Measurements from ENCODE around the gene LIPJ.

The LIPJ gene

GRCh38 chr10:88586462-88586861, at the start of gene LIPJ:
LIPJ (plus strand) TSS chr10:88586762; CDS start chr10:88590688, 3,926 bp downstream.
- Histone ChIP-seq H3K4me3 (ENCODE audit: low read depth, low read length) (no peak within 1 kb of the TSS), H3K27me3 (ENCODE audit: control insufficient read depth, insufficient read depth, low read length) (no peaks in the 10 kb centered on the region), H2AFZ (no peak within 1 kb of the TSS), H3K9me3 (ENCODE audit: control insufficient read depth, low read length) (no peaks in the 10 kb centered on the region), H3K4me1 (no peaks in the 10 kb centered on the region), H3K4me2 (ENCODE audit: low read length) (no peak within 1 kb of the TSS), H3K79me2 (no peaks in the 10 kb centered on the region), H3K36me3 (ENCODE audit: control insufficient read depth, insufficient read depth, low read length) (no peaks in the 10 kb centered on the region), H3K9ac (no peak within 1 kb of the TSS), H3K27ac (no peak within 1 kb of the TSS)
- no peak for TF ChIP-seq CTCF (IDR thresholded peaks at IDR 0.05)

DNA sequence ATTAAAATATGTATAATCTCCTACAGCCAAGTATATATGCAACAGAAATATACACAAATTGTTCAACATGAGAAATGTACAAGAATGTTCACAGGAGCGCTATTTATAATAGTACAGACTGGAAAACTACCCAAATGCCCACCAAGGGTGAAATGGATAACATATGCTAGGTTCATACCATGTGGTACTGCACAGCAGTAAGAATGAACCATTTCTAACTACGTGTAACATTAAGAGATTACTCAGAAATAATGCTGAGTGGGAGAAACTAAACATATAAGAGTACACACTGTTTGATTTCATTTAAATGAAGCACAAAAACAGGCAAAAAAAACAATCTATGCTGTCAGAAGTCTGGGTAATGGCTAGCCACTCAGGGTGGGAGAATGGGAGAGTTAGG, 49.2 kb upstream of the LIPJ start:
- H3K9me3 ChIP-seq (ENCODE audit: control insufficient read depth, low read length): no peaks in the 10 kb centered on the region
- no peak overlapping the region for H2AFZ ChIP-seq
- TF ChIP-seq CTCF (IDR thresholded peaks at IDR 0.05): no peak
- no peaks in the 10 kb centered on the region for H3K4me1 ChIP-seq
- H3K9ac ChIP-seq: no peak overlapping the region
- H3K79me2 ChIP-seq: no peaks in the 10 kb centered on the region
- no peaks in the 10 kb centered on the region for H3K27me3 ChIP-seq (ENCODE audit: control insufficient read depth, insufficient read depth, low read length)
- H3K4me3 ChIP-seq (ENCODE audit: low read depth, low read length): no peak overlapping the region
- no peak overlapping the region for H3K4me2 ChIP-seq (ENCODE audit: low read length)
- no peaks in the 10 kb centered on the region for H3K36me3 ChIP-seq (ENCODE audit: control insufficient read depth, insufficient read depth, low read length)
- H3K27ac ChIP-seq: no peak overlapping the region

- no peak overlapping the region for H3K4me2 ChIP-seq (ENCODE audit: low read length)
- no peaks in the 10 kb centered on the region for H3K9me3 ChIP-seq (ENCODE audit: control insufficient read depth, low read length)
- H3K9ac ChIP-seq: no peak overlapping the region
- no peaks in the 10 kb centered on the region for H3K4me1 ChIP-seq
- no peaks in the 10 kb centered on the region for H3K79me2 ChIP-seq
- H3K27me3 ChIP-seq (ENCODE audit: control insufficient read depth, insufficient read depth, low read length): no peaks in the 10 kb centered on the region
- no peak overlapping the region for H3K27ac ChIP-seq
- H2AFZ ChIP-seq: no peak overlapping the region
- no peak for TF ChIP-seq CTCF (IDR thresholded peaks at IDR 0.05)
- H3K4me3 ChIP-seq (ENCODE audit: low read depth, low read length): no peak overlapping the region
- no peaks in the 10 kb centered on the region for H3K36me3 ChIP-seq (ENCODE audit: control insufficient read depth, insufficient read depth, low read length)
Observed at GRCh38 chr10:88538048-88538447, 48.5 kb upstream of the LIPJ start.

DNA sequence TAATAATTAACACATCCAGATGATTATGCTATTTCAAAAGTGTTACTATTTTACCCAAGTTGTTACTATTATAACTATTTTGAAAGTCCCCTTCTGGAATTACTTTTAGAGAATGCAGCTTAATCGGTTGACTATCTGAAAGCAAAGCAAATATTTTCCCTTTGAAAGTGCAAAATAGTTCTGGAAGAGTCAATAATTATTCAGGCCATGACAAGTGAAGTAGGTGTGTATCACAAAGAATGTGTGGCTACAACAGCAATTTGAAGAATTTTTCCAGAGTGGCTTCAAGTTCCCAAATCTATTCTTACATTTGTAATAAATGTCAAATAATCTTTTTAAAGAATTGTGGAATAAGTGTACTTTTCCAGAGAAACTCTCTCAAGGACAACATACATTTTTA, 46.2 kb upstream of the LIPJ start:
- no peaks in the 10 kb centered on the region for H3K79me2 ChIP-seq
- no peak overlapping the region for H3K4me3 ChIP-seq (ENCODE audit: low read depth, low read length)
- no peaks in the 10 kb centered on the region for H3K27me3 ChIP-seq (ENCODE audit: control insufficient read depth, insufficient read depth, low read length)
- H2AFZ ChIP-seq: no peak overlapping the region
- no peak overlapping the region for H3K27ac ChIP-seq
- H3K36me3 ChIP-seq (ENCODE audit: control insufficient read depth, insufficient read depth, low read length): no peaks in the 10 kb centered on the region
- H3K4me1 ChIP-seq: no peaks in the 10 kb centered on the region
- TF ChIP-seq CTCF (IDR thresholded peaks at IDR 0.05): no peak
- no peaks in the 10 kb centered on the region for H3K9me3 ChIP-seq (ENCODE audit: control insufficient read depth, low read length)
- no peak overlapping the region for H3K4me2 ChIP-seq (ENCODE audit: low read length)
- H3K9ac ChIP-seq: no peak overlapping the region

- no peak overlapping the region for H2AFZ ChIP-seq
- H3K27ac ChIP-seq: no peak overlapping the region
- no peak overlapping the region for H3K4me3 ChIP-seq (ENCODE audit: low read depth, low read length)
- no peaks in the 10 kb centered on the region for H3K4me1 ChIP-seq
- no peaks in the 10 kb centered on the region for H3K36me3 ChIP-seq (ENCODE audit: control insufficient read depth, insufficient read depth, low read length)
- no peak for TF ChIP-seq CTCF (IDR thresholded peaks at IDR 0.05)
- no peaks in the 10 kb centered on the region for H3K9me3 ChIP-seq (ENCODE audit: control insufficient read depth, low read length)
- no peak overlapping the region for H3K9ac ChIP-seq
- no peaks in the 10 kb centered on the region for H3K27me3 ChIP-seq (ENCODE audit: control insufficient read depth, insufficient read depth, low read length)
- no peaks in the 10 kb centered on the region for H3K79me2 ChIP-seq
- no peak overlapping the region for H3K4me2 ChIP-seq (ENCODE audit: low read length)
Observed at GRCh38 chr10:88541116-88541626, 45.4 kb upstream of the LIPJ start.
